Prostate gland (tissue), 2 donors: ENCODE measurements around the gene TM9SF1. TPM values are rescaled to one million over a fixed set of nuclear protein-coding genes. Genes with fewer than 3 reads are reported as not detected.
"Not testable (repeated sequence)": the region's sequence is repeated elsewhere in the genome, so short reads cannot be mapped to it uniquely, and the experiment has no call there.

Experiments
- DNase-seq: peaks from one replicate; pipeline ENCODE4 v3.0.0-alpha.2; 2019; ENCODE audit warnings: low spot score
- H3K27ac ChIP-seq, 2 donors: fragments of 200-600 bp; sonication (generic); 2 replicates each; pipeline ENCODE4 v1.5.1; 2017 to 2019
- H3K27me3 ChIP-seq: fragments of 200-600 bp; sonication (generic); replicated peaks from 2 replicates; pipeline ENCODE4 v1.5.1; 2019; ENCODE audit not compliant: insufficient read depth
- H3K36me3 ChIP-seq, 2 donors: fragments of 200-600 bp; sonication (generic); 1 replicate in 1 of 2; 2 replicates in 1 of 2; pipeline versions ENCODE4 v1.5.1 to v1.8.1; 2017 to 2019
- H3K4me1 ChIP-seq: fragments of 200-600 bp; sonication (generic); replicated peaks from 2 replicates; pipeline ENCODE4 v1.5.1; 2019
- H3K4me3 ChIP-seq, 2 donors: fragments of 200-600 bp; sonication (generic); 2 replicates each; pipeline ENCODE4 v1.5.1; 2017 to 2019
- H3K9me3 ChIP-seq: fragments of 200-600 bp; sonication (generic); 2 replicates; pipeline ENCODE4 v1.5.1; 2017
- CTCF ChIP-seq, 4 experiments: fragments of 200-600 bp in 2 of 4; fragments of 450-650 bp in 2 of 4; sonication (generic) in 2 of 4; IDR thresholded peaks; 1 replicate in 3 of 4; 2 replicates in 1 of 4; pipeline ENCODE4 v1.5.1; 2016 to 2019; ENCODE audit warnings: antibody characterized with exemption in 4 of 4, mild to moderate bottlenecking in 2 of 4, moderate library complexity in 2 of 4
- POLR2A ChIP-seq: fragments of 450-650 bp; IDR thresholded peaks from one replicate; pipeline ENCODE4 v1.6.1; 2016; ENCODE audit warnings: antibody characterized with exemption, mild to moderate bottlenecking
- POLR2AphosphoS5 ChIP-seq: sonication (generic); formaldehyde crosslinking; IDR thresholded peaks from one replicate; pipeline ENCODE4 v1.6.1; 2017; ENCODE audit warnings: antibody characterized with exemption
- WGBS: methylation state at CpG from one replicate; pipeline ENCODE4 v1.1.5; 2018; 5-methylcytosine and 5-hydroxymethylcytosine counted together
- intact Hi-C: fragments of 100-400 bp; cut with DNase I; formaldehyde crosslinking; loops from one replicate; pipeline ENCODE4 v1.14.2; 2022
- total RNA-seq, 2 donors: library from RNA; depleted of rRNA; stranded (reverse); fragments of >200 nt; gene quantifications; one replicate each; pipeline ENCODE4 v1.1.0, GENCODE V29; 2016

TM9SF1 gene
- total RNA-seq, 2 donors from 2014 or later: 68.9 to 113 TPM

GRCh38 chr14:24207104-24207551 is 11.9 kb upstream of the TM9SF1 start:
- no peaks in the 10 kb centered on the region for H3K36me3 ChIP-seq
- 97% methylated on average over 5 of the region's 5 CpGs for WGBS
- TF ChIP-seq POLR2AphosphoS5 (no peak), POLR2A (no peak), CTCF (IDR thresholded peaks at IDR 0.05) (no peak)
- DNase-seq: no peak
- H3K4me1 ChIP-seq: no peaks in the 10 kb centered on the region
- H3K4me3 ChIP-seq: no peak overlapping the region
- no peaks in the 10 kb centered on the region for H3K9me3 ChIP-seq
- H3K27me3 ChIP-seq: no peaks in the 10 kb centered on the region
- no peak overlapping the region for H3K27ac ChIP-seq
- intact Hi-C loops: no loop called here

- Histone ChIP-seq H3K36me3 (no peaks in the 10 kb centered on the region), H3K27ac (no peak overlapping the region), H3K4me3 (no peak overlapping the region), H3K27me3 (no peaks in the 10 kb centered on the region), H3K4me1 (no peaks in the 10 kb centered on the region), H3K9me3 (no peaks in the 10 kb centered on the region)
- intact Hi-C loops: no loop called here
- DNase-seq: no peak
- TF ChIP-seq POLR2AphosphoS5 (no peak), POLR2A (no peak), CTCF (IDR thresholded peaks at IDR 0.05) (no peak)
- WGBS: 98% methylated on average over 11 of the region's 11 CpGs
These were observed 11.2 kb upstream of the TM9SF1 start for GRCh38 chr14:24206260-24207103.

- Histone ChIP-seq H3K9me3 (no peaks in the 10 kb centered on the region), H3K4me1 (no peaks in the 10 kb centered on the region), H3K36me3 (no peaks in the 10 kb centered on the region), H3K4me3 (no peak overlapping the region), H3K27ac (no peak overlapping the region), H3K27me3 (no peaks in the 10 kb centered on the region)
- TF ChIP-seq POLR2AphosphoS5 (no peak), POLR2A (no peak), CTCF (IDR thresholded peaks at IDR 0.05) (no peak)
- DNase-seq: no peak
- 93% methylated on average over 7 of the region's 7 CpGs for WGBS
- intact Hi-C loops: no loop called here
These were observed 9.2 kb upstream of the TM9SF1 start for GRCh38 chr14:24204163-24205146.

- H3K4me3 ChIP-seq, DNase-seq, H3K9me3 ChIP-seq, H3K27me3 ChIP-seq, H3K27ac ChIP-seq, H3K4me1 ChIP-seq, H3K36me3 ChIP-seq, intact Hi-C loops: not testable (repeated sequence)
- 98% methylated on average over 16 of the region's 16 CpGs for WGBS
These were observed 8.1 kb upstream of the TM9SF1 start for GRCh38 chr14:24203249-24203886.

- H3K27ac ChIP-seq, H3K4me1 ChIP-seq, H3K9me3 ChIP-seq, H3K4me3 ChIP-seq, intact Hi-C loops, H3K36me3 ChIP-seq, DNase-seq, H3K27me3 ChIP-seq: not testable (repeated sequence)
- WGBS: 92% methylated on average over 8 of the region's 8 CpGs
These were observed 7.3 kb upstream of the TM9SF1 start for GRCh38 chr14:24202538-24202937.
